Small intestine (tissue), 7 donors: ENCODE data around the gene SPN. TPM values are rescaled to one million over a fixed set of nuclear protein-coding genes. Genes with fewer than 3 reads are reported as not detected.
"Not testable (repeated sequence)": the region's sequence is repeated elsewhere in the genome, so short reads cannot be mapped to it uniquely, and the experiment has no call there.

Experiments used
- DNase-seq, 2 donors: peaks; one replicate each; pipeline versions ENCODE4 v3.0.0 to v3.0.0-alpha.2; 2013
- FAIRE-seq: peaks from 2 replicates; lab custom pipeline; 2012; peaks lifted over from hg19 to GRCh38; lab: Jason Lieb, UNC
- H3K27ac ChIP-seq, 3 donors: one replicate each; pipeline ENCODE4 v1.5.1; 2013; ENCODE audit warnings: low read length in 2 of 3, mild to moderate bottlenecking in 2 of 3, control low read depth in 1 of 3, inconsistent platforms in 1 of 3, low read depth in 1 of 3, moderate library complexity in 1 of 3
- H3K27me3 ChIP-seq, 3 donors: one replicate each; pipeline ENCODE4 v1.6.1; 2013; ENCODE audit warnings: low read length in 3 of 3, inconsistent platforms in 1 of 3; ENCODE audit not compliant: control insufficient read depth in 3 of 3, insufficient read depth in 3 of 3
- H3K36me3 ChIP-seq, 3 donors: one replicate each; pipeline ENCODE4 v1.6.1; 2013; ENCODE audit warnings: low read length in 3 of 3, inconsistent platforms in 1 of 3, low read depth in 1 of 3, mild to moderate bottlenecking in 1 of 3, moderate library complexity in 1 of 3; ENCODE audit not compliant: control insufficient read depth in 3 of 3, insufficient read depth in 2 of 3
- H3K4me1 ChIP-seq, 3 donors: one replicate each; pipeline ENCODE4 v1.6.1; 2013; ENCODE audit warnings: low read length in 2 of 3, inconsistent platforms in 1 of 3, low read depth in 1 of 3, mild to moderate bottlenecking in 1 of 3, moderate library complexity in 1 of 3; ENCODE audit not compliant: control insufficient read depth in 3 of 3, insufficient read depth in 2 of 3
- H3K4me3 ChIP-seq, 3 donors: one replicate each; pipeline ENCODE4 v1.5.1; 2013; ENCODE audit warnings: low read length in 3 of 3, control low read depth in 1 of 3, inconsistent platforms in 1 of 3, low read depth in 1 of 3, mild to moderate bottlenecking in 1 of 3, moderate library complexity in 1 of 3
- H3K9me3 ChIP-seq, 2 donors: one replicate each; pipeline ENCODE4 v1.6.1; 2013; ENCODE audit warnings: low read depth in 1 of 2, low read length in 1 of 2; ENCODE audit not compliant: control insufficient read depth in 2 of 2, insufficient read depth in 1 of 2
- whole genome bisulfite sequencing, 3 donors: extraction: QIAGEN DNeasy Blood & Tissue Kit; methylation state at CpG; one replicate each; pipeline ENCODE4 v1.1.7; 2013; 5-methylcytosine and 5-hydroxymethylcytosine counted together
- polyA plus RNA-seq, 4 donors: library from polyadenylated mRNA; stranded (reverse) in 3 of 4; unstranded in 1 of 4; fragments of 200-250 nt in 3 of 4; fragments of 120-200 nt in 1 of 4; gene quantifications; one replicate each; pipeline versions ENCODE4 v1.2.1 to v1.2.3, GENCODE V29; 2013
- donor health status: healthy with polysubstance abuse.
- donor health status: control.
- donor health status: control.
- donor health status: Bipolar disorder and iron deficiency.
- donor health status: healthy.

SPN gene
- polyA plus RNA-seq, 4 donors: 1.1 to 4.8 (median 1.4) TPM

DNA sequence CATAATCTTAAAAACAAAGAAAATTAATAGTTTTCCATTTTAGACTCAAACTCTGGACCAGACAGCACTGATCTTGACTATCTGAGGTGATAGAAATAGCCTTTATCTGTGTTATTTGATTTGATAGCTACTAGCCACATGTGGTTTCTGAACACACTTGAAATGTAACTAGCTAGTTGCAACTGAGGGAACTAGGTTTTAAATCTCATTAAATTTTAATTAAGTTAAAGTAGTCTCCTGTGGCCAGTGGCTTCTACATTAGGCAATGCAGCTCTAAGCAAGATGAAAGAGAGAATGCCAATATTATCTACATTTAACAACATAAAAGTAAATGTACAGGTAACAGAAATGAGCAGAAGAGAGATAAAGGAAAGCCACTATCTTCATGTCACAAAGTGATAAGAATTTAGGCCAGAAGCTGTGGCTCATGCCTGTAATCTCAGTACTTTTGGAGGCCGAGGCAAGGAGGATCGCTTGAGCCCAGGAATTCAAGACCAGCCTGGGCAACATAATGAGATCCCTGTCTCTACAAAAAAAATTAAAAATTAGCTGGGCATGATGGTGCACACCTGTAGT, 11.2 kb upstream of the SPN start:
- no peak for DNase-seq
- Histone ChIP-seq H3K36me3 (no peaks in the 10 kb centered on the region), H3K27ac (no peak overlapping the region), H3K4me3 (no peak overlapping the region), H3K27me3 (no peaks in the 10 kb centered on the region), H3K4me1 (no peaks in the 10 kb centered on the region), H3K9me3 (no peaks in the 10 kb centered on the region)
- WGBS, 3 donors: 87 to 92% (median 89%) methylated on average over 2 of the region's 2 CpGs
- FAIRE-seq: no peak

DNA sequence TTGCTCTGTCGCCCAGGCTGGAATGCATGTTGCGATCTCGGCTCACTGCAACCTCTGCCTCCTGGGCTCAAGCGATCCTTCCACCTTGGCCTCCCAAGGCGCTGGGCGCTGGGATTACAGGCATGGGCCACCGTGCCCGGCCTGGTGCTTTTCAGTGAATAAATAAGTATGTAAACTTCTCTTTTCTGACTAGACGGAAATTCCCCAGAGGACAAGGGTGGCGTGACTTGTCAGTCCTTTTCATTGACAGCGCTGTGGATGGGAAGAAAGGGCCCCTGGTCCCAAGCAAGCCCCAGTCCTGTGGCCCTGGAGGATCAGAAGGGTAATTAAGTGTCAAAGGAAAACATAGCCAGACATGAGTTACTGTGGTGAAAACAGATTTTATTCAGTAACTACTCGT, 9.6 kb upstream of the SPN start:
- DNase-seq: no peak
- Histone ChIP-seq H3K4me3 (no peak overlapping the region), H3K9me3 (no peaks in the 10 kb centered on the region), H3K36me3 (no peaks in the 10 kb centered on the region), H3K27me3 (no peaks in the 10 kb centered on the region), H3K27ac (no peak overlapping the region), H3K4me1 (no peaks in the 10 kb centered on the region)
- no peak for FAIRE-seq
- WGBS, 3 donors: 80 to 93% (median 82%) methylated on average over 12 of the region's 12 CpGs

DNA sequence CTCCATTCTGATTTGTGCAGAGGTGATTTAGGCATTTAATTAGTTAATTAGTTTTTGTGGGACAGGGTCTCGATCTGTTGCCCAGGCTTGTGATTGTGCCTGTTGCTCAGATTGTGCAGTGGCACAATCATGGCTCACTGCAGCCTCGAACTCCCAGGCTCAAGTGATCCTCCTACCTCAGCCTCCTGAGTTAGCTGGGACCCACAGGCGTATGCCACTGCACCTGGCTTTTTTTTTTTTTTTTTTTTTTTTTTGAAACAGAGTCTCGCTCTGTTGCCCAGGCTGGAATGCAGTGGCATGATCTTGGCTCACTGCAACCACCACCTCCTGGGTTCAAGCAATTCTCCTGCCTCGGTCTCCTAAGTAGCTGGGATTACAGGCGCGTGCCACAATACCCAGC, 9.2 kb upstream of the SPN start:
- not testable (repeated sequence) for H3K27ac ChIP-seq, H3K4me3 ChIP-seq, H3K9me3 ChIP-seq, H3K27me3 ChIP-seq, H3K4me1 ChIP-seq, H3K36me3 ChIP-seq, DNase-seq, FAIRE-seq
- WGBS, 3 donors: 91 to 97% (median 92%) methylated on average over 6 to 7 of the region's 7 CpGs

DNA sequence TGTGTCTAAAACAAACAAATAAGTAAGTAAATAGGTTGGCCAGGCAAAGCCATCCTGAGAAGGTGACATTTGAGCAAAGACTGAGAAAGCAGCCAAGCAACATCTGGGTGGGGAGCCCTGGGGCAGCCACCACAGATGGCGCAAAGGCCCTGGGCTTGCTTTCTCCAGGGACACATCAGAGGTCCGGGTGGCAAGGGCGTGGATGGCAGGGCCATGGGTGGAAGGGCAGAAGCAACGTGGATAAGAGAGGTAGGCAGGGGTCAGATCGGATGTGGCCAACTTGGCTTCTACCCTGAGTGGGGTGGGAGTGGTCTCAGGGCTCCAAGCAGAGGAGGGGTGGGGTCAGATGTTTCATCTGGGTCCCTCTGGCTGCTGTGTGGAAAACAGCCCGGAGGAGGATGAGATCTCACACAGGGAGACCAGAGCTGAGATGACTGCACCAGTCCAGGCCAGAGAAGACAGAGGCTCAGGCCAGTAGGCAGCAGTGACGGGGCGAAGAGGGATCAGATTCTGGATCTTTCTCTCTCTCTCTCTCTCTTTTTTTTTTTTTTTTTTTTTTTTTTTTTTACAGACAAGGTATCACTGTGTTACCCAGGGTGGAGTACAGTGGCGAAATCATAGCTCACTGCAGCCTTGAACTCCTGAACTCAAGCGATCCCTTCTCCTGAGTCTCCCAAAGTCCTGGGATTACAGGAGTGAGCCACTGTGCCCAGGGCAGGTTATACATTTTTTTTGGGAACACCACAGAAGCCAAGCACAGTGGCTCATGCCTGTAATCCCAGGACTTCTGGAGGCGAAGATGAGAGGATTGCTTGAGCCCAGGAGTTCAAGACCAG, 6.1 kb upstream of the SPN start:
- DNase-seq (no peak), FAIRE-seq (no peak)
- Histone ChIP-seq H3K4me1 (peaks cover 0 to 4% (median 0%) of the 10 kb centered on the region in 3 donors), H3K4me3 (no peak overlapping the region), H3K27ac (no peak overlapping the region), H3K27me3 (no peaks in the 10 kb centered on the region), H3K9me3 (no peaks in the 10 kb centered on the region), H3K36me3 (no peaks in the 10 kb centered on the region)
- 70 to 82% (median 81%) methylated on average over 11 of the region's 11 CpGs for WGBS, 3 donors

DNA sequence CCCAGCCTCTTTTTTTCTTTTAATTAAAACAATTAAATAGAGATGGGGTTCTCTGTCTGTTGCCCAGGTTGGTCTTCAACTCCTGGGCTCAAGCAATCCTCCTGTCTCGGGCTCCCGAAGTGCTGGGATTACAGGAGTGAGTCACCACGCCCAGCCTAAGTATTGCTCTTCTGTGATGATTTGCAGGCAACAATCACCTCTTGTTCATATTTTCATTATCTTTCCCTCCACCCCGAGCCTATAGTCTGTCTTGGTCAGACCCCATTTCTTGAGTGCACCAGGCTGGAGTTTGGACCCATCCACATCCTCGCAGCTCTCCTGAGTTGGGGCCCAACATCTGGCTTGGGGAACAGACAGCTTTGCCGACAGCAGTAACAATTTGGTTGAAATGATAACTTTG, 4.3 kb upstream of the SPN start:
- no peak overlapping the region for H3K4me3 ChIP-seq
- H3K27me3 ChIP-seq: no peaks in the 10 kb centered on the region
- peak in 1 of 2 donors; percentile 38 for DNase-seq
- 39 to 66% (median 55%) methylated on average over 6 of the region's 6 CpGs for WGBS, 3 donors
- H3K4me1 ChIP-seq: peaks cover 0 to 4% (median 0%) of the 10 kb centered on the region in 3 donors
- H3K9me3 ChIP-seq: no peaks in the 10 kb centered on the region
- H3K27ac ChIP-seq: no peak overlapping the region
- no peak for FAIRE-seq
- H3K36me3 ChIP-seq: no peaks in the 10 kb centered on the region

DNA sequence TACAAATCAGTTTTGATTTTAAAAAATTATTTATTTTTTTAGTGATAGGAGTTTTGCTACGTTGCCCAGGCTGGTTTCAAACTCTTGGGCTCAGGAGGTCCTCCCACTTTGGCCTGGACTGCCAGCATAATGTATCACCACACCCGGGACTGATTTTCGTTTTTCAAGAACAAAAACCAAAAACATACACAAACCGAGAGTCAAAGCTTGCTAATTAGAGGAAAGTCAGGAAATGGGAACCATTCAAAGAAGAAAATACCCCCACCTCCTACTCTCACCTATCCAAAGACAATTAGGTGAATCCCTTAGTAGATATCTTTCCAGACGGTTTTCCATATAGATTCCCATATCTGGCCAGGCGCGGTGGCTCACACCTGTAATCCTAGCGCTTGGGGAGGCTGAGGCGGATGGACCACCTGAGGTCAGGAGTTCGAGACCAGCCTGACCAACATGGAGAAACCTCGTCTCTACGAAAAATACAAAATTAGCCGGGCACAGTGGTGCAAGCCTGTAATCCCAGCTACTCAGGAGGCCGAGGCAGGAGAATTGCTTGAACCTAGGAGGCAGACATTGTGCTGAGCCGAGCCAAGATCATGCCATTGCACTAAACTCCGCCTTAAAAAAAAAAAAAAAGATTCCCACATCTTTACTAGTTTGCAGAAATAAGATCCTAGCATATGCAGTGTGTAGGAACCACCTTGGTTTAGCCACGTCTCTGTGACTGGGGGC, 883 bp upstream of the SPN start:
- WGBS, 3 donors: 71 to 80% (median 71%) methylated on average over 17 of the region's 17 CpGs
- Histone ChIP-seq H3K27me3 (no peaks in the 10 kb centered on the region), H3K9me3 (no peaks in the 10 kb centered on the region), H3K4me3 (peak overlapping the region in 1 of 3 donors; percentile 45), H3K36me3 (no peaks in the 10 kb centered on the region), H3K4me1 (peaks cover 0 to 18% (median 0%) of the 10 kb centered on the region in 3 donors), H3K27ac (peak overlapping the region in 1 of 3 donors; percentile 19)
- FAIRE-seq (no peak), DNase-seq (no peak)

DNA sequence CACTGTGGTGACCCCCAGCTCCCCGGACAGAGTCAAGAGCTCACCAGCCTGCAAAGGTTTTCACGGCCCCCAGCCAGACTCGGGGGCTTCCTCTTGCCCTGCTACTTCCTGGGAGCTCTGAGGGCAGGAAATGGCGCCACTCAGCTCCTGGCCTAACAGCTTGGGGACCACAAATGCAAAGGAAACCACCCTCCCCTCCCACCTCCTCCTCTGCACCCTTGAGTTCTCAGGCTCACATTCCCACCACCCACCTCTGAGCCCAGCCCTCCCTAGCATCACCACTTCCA, 375 bp upstream of the SPN start:
- peak overlapping the region in 1 of 3 donors; percentile 52 for H3K27ac ChIP-seq
- peaks cover 0 to 18% (median 0%) of the 10 kb centered on the region in 3 donors for H3K4me1 ChIP-seq
- H3K36me3 ChIP-seq: no peaks in the 10 kb centered on the region
- no peaks in the 10 kb centered on the region for H3K27me3 ChIP-seq
- H3K4me3 ChIP-seq: peak overlapping the region in 1 of 3 donors; percentile 45
- no peaks in the 10 kb centered on the region for H3K9me3 ChIP-seq
- DNase-seq (peak in 1 of 2 donors; percentile 35), FAIRE-seq (no peak)
- 43 to 70% (median 63%) methylated on average over 4 of the region's 4 CpGs for WGBS, 3 donors

DNA sequence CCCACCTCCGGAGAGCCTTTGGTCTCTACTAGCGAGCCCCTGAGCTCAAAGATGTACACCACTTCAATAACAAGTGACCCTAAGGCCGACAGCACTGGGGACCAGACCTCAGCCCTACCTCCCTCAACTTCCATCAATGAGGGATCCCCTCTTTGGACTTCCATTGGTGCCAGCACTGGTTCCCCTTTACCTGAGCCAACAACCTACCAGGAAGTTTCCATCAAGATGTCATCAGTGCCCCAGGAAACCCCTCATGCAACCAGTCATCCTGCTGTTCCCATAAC, 702 bp downstream of the SPN start:
- peak overlapping the region in 1 of 3 donors; percentile 45 for H3K4me3 ChIP-seq
- FAIRE-seq (no peak), DNase-seq (no peak)
- WGBS, 3 donors: 71 to 76% (median 76%) methylated on average over 3 of the region's 3 CpGs
- H3K4me1 ChIP-seq: peaks cover 0 to 16% (median 0%) of the 10 kb centered on the region in 3 donors
- no peaks in the 10 kb centered on the region for H3K36me3 ChIP-seq
- H3K27me3 ChIP-seq: no peaks in the 10 kb centered on the region
- H3K27ac ChIP-seq: peak overlapping the region in 1 of 3 donors; percentile 24
- H3K9me3 ChIP-seq: no peaks in the 10 kb centered on the region
